ENCODE data around the gene MAP1LC3B.

DNA sequence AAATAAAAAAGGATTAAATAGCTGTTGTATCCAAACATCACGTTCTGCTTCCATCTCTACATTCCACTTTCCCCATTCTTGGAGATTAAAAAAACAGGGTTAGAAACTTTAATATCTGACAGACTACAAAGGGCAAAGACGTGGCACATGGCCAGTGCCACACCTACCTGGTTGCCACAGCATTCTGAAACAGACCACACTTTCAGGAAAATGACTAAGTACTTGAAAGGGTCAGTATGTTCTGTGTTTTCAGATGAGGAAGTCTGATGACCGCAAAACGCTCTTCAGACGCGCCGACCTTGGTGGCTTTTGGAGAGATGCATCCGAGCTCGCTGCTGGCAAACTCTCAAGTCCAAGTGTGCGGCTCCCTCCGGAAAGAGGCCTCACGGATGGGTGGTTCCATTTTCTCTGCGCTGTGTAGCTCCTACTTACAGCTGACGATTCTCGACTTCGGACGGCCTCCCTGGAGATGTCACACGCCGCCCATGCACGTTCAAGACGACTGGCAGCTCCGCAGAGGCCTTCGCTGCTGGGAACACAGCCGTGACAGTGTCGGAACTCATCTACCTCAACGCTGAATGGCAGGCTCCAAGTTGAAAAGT, 15.5 kb downstream of the MAP1LC3B start:
- no peak for TF ChIP-seq SIN3A (IDR thresholded peaks at IDR 0.05; ENCODE audit: borderline replicate concordance, insufficient read depth, low read length)
- TF ChIP-seq POLR2AphosphoS5 (IDR thresholded peaks at IDR 0.05; ENCODE audit: low read depth, low read length) = no peak
- TF ChIP-seq, protein P1, sequence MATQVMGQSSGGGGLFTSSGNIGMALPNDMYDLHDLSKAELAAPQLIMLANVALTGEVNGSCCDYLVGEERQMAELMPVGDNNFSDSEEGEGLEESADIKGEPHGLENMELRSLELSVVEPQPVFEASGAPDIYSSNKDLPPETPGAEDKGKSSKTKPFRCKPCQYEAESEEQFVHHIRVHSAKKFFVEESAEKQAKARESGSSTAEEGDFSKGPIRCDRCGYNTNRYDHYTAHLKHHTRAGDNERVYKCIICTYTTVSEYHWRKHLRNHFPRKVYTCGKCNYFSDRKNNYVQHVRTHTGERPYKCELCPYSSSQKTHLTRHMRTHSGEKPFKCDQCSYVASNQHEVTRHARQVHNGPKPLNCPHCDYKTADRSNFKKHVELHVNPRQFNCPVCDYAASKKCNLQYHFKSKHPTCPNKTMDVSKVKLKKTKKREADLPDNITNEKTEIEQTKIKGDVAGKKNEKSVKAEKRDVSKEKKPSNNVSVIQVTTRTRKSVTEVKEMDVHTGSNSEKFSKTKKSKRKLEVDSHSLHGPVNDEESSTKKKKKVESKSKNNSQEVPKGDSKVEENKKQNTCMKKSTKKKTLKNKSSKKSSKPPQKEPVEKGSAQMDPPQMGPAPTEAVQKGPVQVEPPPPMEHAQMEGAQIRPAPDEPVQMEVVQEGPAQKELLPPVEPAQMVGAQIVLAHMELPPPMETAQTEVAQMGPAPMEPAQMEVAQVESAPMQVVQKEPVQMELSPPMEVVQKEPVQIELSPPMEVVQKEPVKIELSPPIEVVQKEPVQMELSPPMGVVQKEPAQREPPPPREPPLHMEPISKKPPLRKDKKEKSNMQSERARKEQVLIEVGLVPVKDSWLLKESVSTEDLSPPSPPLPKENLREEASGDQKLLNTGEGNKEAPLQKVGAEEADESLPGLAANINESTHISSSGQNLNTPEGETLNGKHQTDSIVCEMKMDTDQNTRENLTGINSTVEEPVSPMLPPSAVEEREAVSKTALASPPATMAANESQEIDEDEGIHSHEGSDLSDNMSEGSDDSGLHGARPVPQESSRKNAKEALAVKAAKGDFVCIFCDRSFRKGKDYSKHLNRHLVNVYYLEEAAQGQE (IDR thresholded peaks at IDR 0.05; ENCODE audit: insufficient read depth in 1 of 2, low read depth in 2 of 2, low read length in 2 of 2) = no peak

Measured in PFSK-1 (cell line).